ENCODE measurements around the gene TRIM28.
A peak's percentile ranks its signal among the peaks of the same experiment; 100 is the strongest.

Gene TRIM28

GRCh38 chr19:58550362-58551122 is 6.7 kb downstream of the TRIM28 start:
- H2AFZ ChIP-seq (ENCODE audit: low read length), result no peak overlapping the region
- peaks cover 71 to 82% of the 10 kb centered on the region in 2 donors for H3K36me3 ChIP-seq (replicated peaks in 1 of 2; ENCODE audit: control insufficient read depth in 2 of 2, insufficient read depth in 2 of 2, low read length in 2 of 2)
- WGBS, 2 donors (ENCODE audit: extremely low coverage in 2 of 2, insufficient read length in 2 of 2, insufficient replicate concordance in 1 of 2), result no CpG with 5 or more reads among the region's 13 CpGs
- H2BK12ac ChIP-seq (ENCODE audit: low read length), result no peak overlapping the region
- H4K8ac ChIP-seq (ENCODE audit: low read depth, low read length), result no peak overlapping the region
- H3K18ac ChIP-seq (ENCODE audit: low read length), result no peak overlapping the region
- no peak overlapping the region for H2BK15ac ChIP-seq (ENCODE audit: low read length)
- no peak overlapping the region for H4K91ac ChIP-seq (ENCODE audit: low read depth, low read length, poor library complexity)
- DNase-seq (ENCODE audit: low spot score), result no peak
- no peak overlapping the region for H3K14ac ChIP-seq (ENCODE audit: low read length)
- no peak overlapping the region for H3K9ac ChIP-seq (ENCODE audit: low read depth, low read length, poor library complexity)
- no peak overlapping the region for H2BK120ac ChIP-seq (ENCODE audit: low read depth, low read length)
- H3K9me3 ChIP-seq (replicated peaks in 1 of 2; ENCODE audit: control insufficient read depth in 2 of 2, insufficient read depth in 1 of 2, low read depth in 1 of 2, low read length in 2 of 2), result peaks cover 0 to 2% of the 10 kb centered on the region in 2 donors
- H3K4me3 ChIP-seq (ENCODE audit: low read length in 2 of 2), result no peak overlapping the region
- H3K4me2 ChIP-seq (ENCODE audit: insufficient read depth, low read length, poor library complexity, severe bottlenecking), result no peak overlapping the region
- peaks cover 24% of the 10 kb centered on the region for H3K79me1 ChIP-seq (ENCODE audit: low read depth, low read length)
- no peak overlapping the region for H3K4ac ChIP-seq (ENCODE audit: low read length)
- no peak overlapping the region for H3K27ac ChIP-seq (replicated peaks; ENCODE audit: low read length)
- H2BK5ac ChIP-seq (ENCODE audit: low read length), result no peak overlapping the region
- peaks cover 15 to 26% of the 10 kb centered on the region in 2 donors for H3K4me1 ChIP-seq (ENCODE audit: control insufficient read depth in 2 of 2, insufficient read depth in 1 of 2, low read depth in 1 of 2, low read length in 2 of 2)
- no peak overlapping the region for H2AK5ac ChIP-seq (ENCODE audit: low read depth, low read length)
- no peak overlapping the region for H3K23ac ChIP-seq (ENCODE audit: low read depth, low read length, poor library complexity)
- H3K27me3 ChIP-seq (ENCODE audit: control insufficient read depth in 3 of 3, insufficient read depth in 3 of 3, low read depth in 1 of 3, low read length in 3 of 3), result no peaks in the 10 kb centered on the region

- no peak for DNase-seq (ENCODE audit: low spot score)
- H3K4me2 ChIP-seq (ENCODE audit: insufficient read depth, low read length, poor library complexity, severe bottlenecking), result no peak overlapping the region
- H3K4me3 ChIP-seq (ENCODE audit: low read length in 2 of 2), result no peak overlapping the region
- no peak overlapping the region for H3K9ac ChIP-seq (ENCODE audit: low read depth, low read length, poor library complexity)
- H2BK12ac ChIP-seq (ENCODE audit: low read length), result no peak overlapping the region
- no peak overlapping the region for H2BK15ac ChIP-seq (ENCODE audit: low read length)
- H3K27me3 ChIP-seq (ENCODE audit: control insufficient read depth in 3 of 3, insufficient read depth in 3 of 3, low read depth in 1 of 3, low read length in 3 of 3), result no peaks in the 10 kb centered on the region
- H4K8ac ChIP-seq (ENCODE audit: low read depth, low read length), result no peak overlapping the region
- no peak overlapping the region for H3K4ac ChIP-seq (ENCODE audit: low read length)
- H3K79me1 ChIP-seq (ENCODE audit: low read depth, low read length), result peaks cover 22% of the 10 kb centered on the region
- H2BK5ac ChIP-seq (ENCODE audit: low read length), result no peak overlapping the region
- H3K9me3 ChIP-seq (replicated peaks in 1 of 2; ENCODE audit: control insufficient read depth in 2 of 2, insufficient read depth in 1 of 2, low read depth in 1 of 2, low read length in 2 of 2), result peaks cover 0 to 2% of the 10 kb centered on the region in 2 donors
- H3K23ac ChIP-seq (ENCODE audit: low read depth, low read length, poor library complexity), result no peak overlapping the region
- H2AK5ac ChIP-seq (ENCODE audit: low read depth, low read length), result no peak overlapping the region
- H2BK120ac ChIP-seq (ENCODE audit: low read depth, low read length), result no peak overlapping the region
- peaks cover 10 to 21% of the 10 kb centered on the region in 2 donors for H3K4me1 ChIP-seq (ENCODE audit: control insufficient read depth in 2 of 2, insufficient read depth in 1 of 2, low read depth in 1 of 2, low read length in 2 of 2)
- no peak overlapping the region for H3K18ac ChIP-seq (ENCODE audit: low read length)
- H3K27ac ChIP-seq (replicated peaks; ENCODE audit: low read length), result no peak overlapping the region
- no CpG with 5 or more reads among the region's 1 CpG for WGBS, 2 donors (ENCODE audit: extremely low coverage in 2 of 2, insufficient read length in 2 of 2, insufficient replicate concordance in 1 of 2)
- no peak overlapping the region for H2AFZ ChIP-seq (ENCODE audit: low read length)
- H3K14ac ChIP-seq (ENCODE audit: low read length), result no peak overlapping the region
- peaks cover 68 to 82% of the 10 kb centered on the region in 2 donors for H3K36me3 ChIP-seq (replicated peaks in 1 of 2; ENCODE audit: control insufficient read depth in 2 of 2, insufficient read depth in 2 of 2, low read length in 2 of 2)
- H4K91ac ChIP-seq (ENCODE audit: low read depth, low read length, poor library complexity), result no peak overlapping the region
Observed at GRCh38 chr19:58551123-58551497, 7.2 kb downstream of the TRIM28 start.

- no peaks in the 10 kb centered on the region for H3K27me3 ChIP-seq (ENCODE audit: control insufficient read depth in 3 of 3, insufficient read depth in 3 of 3, low read depth in 1 of 3, low read length in 3 of 3)
- no peak overlapping the region for H3K23ac ChIP-seq (ENCODE audit: low read depth, low read length, poor library complexity)
- no peak overlapping the region for H2AFZ ChIP-seq (ENCODE audit: low read length)
- no peak overlapping the region for H3K4me3 ChIP-seq (ENCODE audit: low read length in 2 of 2)
- no peak overlapping the region for H2BK5ac ChIP-seq (ENCODE audit: low read length)
- H3K9me3 ChIP-seq (replicated peaks in 1 of 2; ENCODE audit: control insufficient read depth in 2 of 2, insufficient read depth in 1 of 2, low read depth in 1 of 2, low read length in 2 of 2), result peaks cover 0 to 2% of the 10 kb centered on the region in 2 donors
- no peak overlapping the region for H2BK15ac ChIP-seq (ENCODE audit: low read length)
- peak overlapping the region; percentile 52 for H4K8ac ChIP-seq (ENCODE audit: low read depth, low read length)
- H2BK12ac ChIP-seq (ENCODE audit: low read length), result no peak overlapping the region
- H2BK120ac ChIP-seq (ENCODE audit: low read depth, low read length), result no peak overlapping the region
- no peak overlapping the region for H3K27ac ChIP-seq (replicated peaks; ENCODE audit: low read length)
- no peak overlapping the region for H3K4me2 ChIP-seq (ENCODE audit: insufficient read depth, low read length, poor library complexity, severe bottlenecking)
- no peak overlapping the region for H4K91ac ChIP-seq (ENCODE audit: low read depth, low read length, poor library complexity)
- no peak for DNase-seq (ENCODE audit: low spot score)
- no peak overlapping the region for H2AK5ac ChIP-seq (ENCODE audit: low read depth, low read length)
- no peak overlapping the region for H3K4ac ChIP-seq (ENCODE audit: low read length)
- H3K9ac ChIP-seq (ENCODE audit: low read depth, low read length, poor library complexity), result no peak overlapping the region
- no peak overlapping the region for H3K14ac ChIP-seq (ENCODE audit: low read length)
- peaks cover 68 to 82% of the 10 kb centered on the region in 2 donors for H3K36me3 ChIP-seq (replicated peaks in 1 of 2; ENCODE audit: control insufficient read depth in 2 of 2, insufficient read depth in 2 of 2, low read length in 2 of 2)
- no peak overlapping the region for H3K18ac ChIP-seq (ENCODE audit: low read length)
- H3K4me1 ChIP-seq (ENCODE audit: control insufficient read depth in 2 of 2, insufficient read depth in 1 of 2, low read depth in 1 of 2, low read length in 2 of 2), result peaks cover 3 to 15% of the 10 kb centered on the region in 2 donors
- no CpG with 5 or more reads among the region's 18 CpGs for WGBS, 2 donors (ENCODE audit: extremely low coverage in 2 of 2, insufficient read length in 2 of 2, insufficient replicate concordance in 1 of 2)
- H3K79me1 ChIP-seq (ENCODE audit: low read depth, low read length), result peaks cover 24% of the 10 kb centered on the region
Observed at GRCh38 chr19:58551577-58552471, 8.0 kb downstream of the TRIM28 start.

- H2BK15ac ChIP-seq (ENCODE audit: low read length), result no peak overlapping the region
- H3K4me1 ChIP-seq (ENCODE audit: control insufficient read depth in 2 of 2, insufficient read depth in 1 of 2, low read depth in 1 of 2, low read length in 2 of 2), result peaks cover 9 to 19% of the 10 kb centered on the region in 2 donors
- no peak overlapping the region for H3K14ac ChIP-seq (ENCODE audit: low read length)
- H3K36me3 ChIP-seq (replicated peaks in 1 of 2; ENCODE audit: control insufficient read depth in 2 of 2, insufficient read depth in 2 of 2, low read length in 2 of 2), result peaks cover 64 to 79% of the 10 kb centered on the region in 2 donors
- no peak overlapping the region for H3K27ac ChIP-seq (replicated peaks; ENCODE audit: low read length)
- WGBS, 2 donors (ENCODE audit: extremely low coverage in 2 of 2, insufficient read length in 2 of 2, insufficient replicate concordance in 1 of 2), result no CpG with 5 or more reads among the region's 2 CpGs
- peaks cover 18% of the 10 kb centered on the region for H3K79me1 ChIP-seq (ENCODE audit: low read depth, low read length)
- no peak overlapping the region for H3K4me3 ChIP-seq (ENCODE audit: low read length in 2 of 2)
- no peak overlapping the region for H2BK5ac ChIP-seq (ENCODE audit: low read length)
- H3K27me3 ChIP-seq (ENCODE audit: control insufficient read depth in 3 of 3, insufficient read depth in 3 of 3, low read depth in 1 of 3, low read length in 3 of 3), result no peaks in the 10 kb centered on the region
- H3K4ac ChIP-seq (ENCODE audit: low read length), result no peak overlapping the region
- DNase-seq (ENCODE audit: low spot score), result no peak
- no peak overlapping the region for H4K8ac ChIP-seq (ENCODE audit: low read depth, low read length)
- no peaks in the 10 kb centered on the region for H3K9me3 ChIP-seq (replicated peaks in 1 of 2; ENCODE audit: control insufficient read depth in 2 of 2, insufficient read depth in 1 of 2, low read depth in 1 of 2, low read length in 2 of 2)
- H4K91ac ChIP-seq (ENCODE audit: low read depth, low read length, poor library complexity), result no peak overlapping the region
- H2AFZ ChIP-seq (ENCODE audit: low read length), result no peak overlapping the region
- H3K4me2 ChIP-seq (ENCODE audit: insufficient read depth, low read length, poor library complexity, severe bottlenecking), result no peak overlapping the region
- no peak overlapping the region for H2BK12ac ChIP-seq (ENCODE audit: low read length)
- H3K18ac ChIP-seq (ENCODE audit: low read length), result no peak overlapping the region
- no peak overlapping the region for H3K9ac ChIP-seq (ENCODE audit: low read depth, low read length, poor library complexity)
- no peak overlapping the region for H2AK5ac ChIP-seq (ENCODE audit: low read depth, low read length)
- no peak overlapping the region for H3K23ac ChIP-seq (ENCODE audit: low read depth, low read length, poor library complexity)
- H2BK120ac ChIP-seq (ENCODE audit: low read depth, low read length), result no peak overlapping the region
Observed at GRCh38 chr19:58552655-58553054, 8.8 kb downstream of the TRIM28 start.
